T-cell (primary cell): Measurements from ENCODE around the gene FCRL2. TPM values are rescaled to one million over a fixed set of nuclear protein-coding genes. Genes with fewer than 3 reads are reported as not detected.
"Not testable (repeated sequence)": the region's sequence is repeated elsewhere in the genome, so short reads cannot be mapped to it uniquely, and the experiment has no call there.

Experiments used
- ATAC-seq, 4 experiments: fragments of 200-7000 bp in 3 of 4; fragments of 150-1000 bp in 1 of 4; cut with Tn5 transposase; replicated peaks in 1 of 4; 1 replicate in 3 of 4; 2 replicates in 1 of 4; pipeline ENCODE4 v1.10.0; 2021; ENCODE audit warnings: moderate library complexity in 3 of 4, mild to moderate bottlenecking in 2 of 4, moderate number of reproducible peaks in 1 of 4
- CTCF ChIA-PET, 2 donors: fragments of 300-600 bp; sonication (Branson Sonifier 250); formaldehyde crosslinking; loops; one replicate each; lab custom pipeline; 2022; ENCODE audit warnings: antibody characterized with exemption in 2 of 2; lab: Charles Lee
- POLR2A ChIA-PET, 2 donors: fragments of 300-600 bp; sonication (Branson Sonifier 250); formaldehyde crosslinking; loops; one replicate each; lab custom pipeline; 2022; ENCODE audit warnings: antibody characterized with exemption in 2 of 2; lab: Charles Lee
- DNase-seq, 35 experiments: peaks; one replicate each; pipeline versions ENCODE4 v3.0.0 to v3.0.0-alpha.2; 2013 to 2023
- H3K27ac ChIP-seq: one replicate; pipeline ENCODE4 v1.5.1; 2013; ENCODE audit warnings: low read length
- H3K27me3 ChIP-seq, 2 experiments: replicated peaks in 1 of 2; 1 replicate in 1 of 2; 2 replicates in 1 of 2; pipeline versions ENCODE4 v1.6.1 to v1.7.0; 2013; ENCODE audit warnings: low read length in 1 of 2, mixed read lengths in 1 of 2; ENCODE audit not compliant: control insufficient read depth in 2 of 2, insufficient read depth in 2 of 2; ENCODE audit errors: extremely low read depth in 1 of 2
- H3K36me3 ChIP-seq, 2 donors: 1 replicate in 1 of 2; 2 replicates in 1 of 2; pipeline versions ENCODE4 v1.6.1 to v1.7.0; 2013; ENCODE audit warnings: low read length in 1 of 2; ENCODE audit not compliant: control insufficient read depth in 2 of 2, insufficient read depth in 1 of 2; ENCODE audit errors: extremely low read depth in 1 of 2
- H3K4me1 ChIP-seq, 2 experiments: 1 replicate in 1 of 2; 2 replicates in 1 of 2; pipeline versions ENCODE4 v1.6.1 to v1.7.0; 2013; ENCODE audit warnings: low read length in 2 of 2, mixed read lengths in 1 of 2; ENCODE audit not compliant: insufficient read depth in 2 of 2, control insufficient read depth in 1 of 2; ENCODE audit errors: extremely low read depth in 1 of 2
- H3K4me3 ChIP-seq, 2 donors: 1 replicate in 1 of 2; 2 replicates in 1 of 2; pipeline versions ENCODE4 v1.5.1 to v1.7.0; 2013; ENCODE audit warnings: mild to moderate bottlenecking in 2 of 2, low read length in 1 of 2, moderate library complexity in 1 of 2; ENCODE audit not compliant: control insufficient read depth in 1 of 2; ENCODE audit errors: extremely low read depth in 1 of 2
- H3K9me3 ChIP-seq: 2 replicates; pipeline ENCODE4 v1.7.0; 2013
- H3K27ac Mint-ChIP-seq, 2 donors: one replicate each; pipeline ENCODE4 v1.8.0; 2020 to 2021; ENCODE audit warnings: mild to moderate bottlenecking in 2 of 2, mixed read lengths in 2 of 2
- H3K27me3 Mint-ChIP-seq, 2 donors: one replicate each; pipeline ENCODE4 v1.8.0; 2021 to 2022; ENCODE audit warnings: mixed read lengths in 2 of 2
- H3K36me3 Mint-ChIP-seq: one replicate; pipeline ENCODE4 v1.8.0; 2021; ENCODE audit warnings: mixed read lengths
- H3K4me1 Mint-ChIP-seq, 3 donors: one replicate each; pipeline ENCODE4 v1.8.0; 2020 to 2022; ENCODE audit warnings: mixed read lengths in 3 of 3, mild to moderate bottlenecking in 1 of 3
- H3K4me3 Mint-ChIP-seq, 3 donors: one replicate each; pipeline ENCODE4 v1.8.0; 2020 to 2022; ENCODE audit warnings: mild to moderate bottlenecking in 3 of 3, mixed read lengths in 3 of 3, moderate library complexity in 3 of 3
- H3K9me3 Mint-ChIP-seq, 3 donors: one replicate each; pipeline ENCODE4 v1.8.0; 2020 to 2022; ENCODE audit warnings: mixed read lengths in 3 of 3
- WGBS: methylation state at CpG from one replicate; pipeline ENCODE4 v1.1.5; 2013; ENCODE audit warnings: missing lambda C conversion rate; ENCODE audit not compliant: insufficient coverage; 5-methylcytosine and 5-hydroxymethylcytosine counted together
- total RNA-seq, 35 experiments: library from RNA in 6 of 35; stranded (reverse) in 6 of 35; fragments of 120-200 nt in 1 of 35; gene quantifications; one replicate each; pipeline versions ENCODE4 v1.2.1 to v1.2.4 and lab custom pipeline; 2013 to 2026

FCRL2 gene
- total RNA-seq, 5 donors from 2014 or later (not counting 1 experiment from before 2014, with no cell fraction given) = 1.2 to 3.4 (median 1.5) TPM

DNA sequence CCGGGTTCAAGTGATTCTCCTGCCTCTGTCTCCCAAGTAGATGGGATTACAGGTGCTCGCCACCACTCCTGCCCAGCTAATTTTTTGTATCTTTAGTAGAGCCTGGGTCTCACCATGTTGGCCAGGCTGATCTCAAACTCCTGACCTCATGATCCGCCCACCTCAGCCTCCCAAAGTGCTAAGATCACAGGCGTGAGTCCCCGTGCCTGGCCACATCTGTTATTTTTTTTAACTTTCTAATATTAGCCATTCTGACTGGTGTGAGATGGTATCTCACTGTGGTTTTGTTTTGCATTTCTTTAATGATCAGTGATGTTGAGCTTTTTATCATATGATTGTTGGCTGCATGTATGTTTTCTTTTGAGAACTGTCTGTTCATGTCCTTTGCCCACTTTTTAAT, 40.9 kb downstream of the FCRL2 start:
- POLR2A ChIA-PET, H3K4me3 Mint-ChIP-seq, H3K36me3 Mint-ChIP-seq, H3K27ac ChIP-seq, H3K36me3 ChIP-seq, H3K9me3 Mint-ChIP-seq, H3K9me3 ChIP-seq, H3K27me3 Mint-ChIP-seq, H3K4me1 ChIP-seq, DNase-seq, CTCF ChIA-PET, ATAC-seq, H3K4me3 ChIP-seq, H3K27ac Mint-ChIP-seq, H3K27me3 ChIP-seq: not testable (repeated sequence)
- WGBS = 100% methylated on average over 1 of the region's 5 CpGs
- H3K4me1 Mint-ChIP-seq = peaks cover 0 to 17% (median 0%) of the 10 kb centered on the region in 3 donors

DNA sequence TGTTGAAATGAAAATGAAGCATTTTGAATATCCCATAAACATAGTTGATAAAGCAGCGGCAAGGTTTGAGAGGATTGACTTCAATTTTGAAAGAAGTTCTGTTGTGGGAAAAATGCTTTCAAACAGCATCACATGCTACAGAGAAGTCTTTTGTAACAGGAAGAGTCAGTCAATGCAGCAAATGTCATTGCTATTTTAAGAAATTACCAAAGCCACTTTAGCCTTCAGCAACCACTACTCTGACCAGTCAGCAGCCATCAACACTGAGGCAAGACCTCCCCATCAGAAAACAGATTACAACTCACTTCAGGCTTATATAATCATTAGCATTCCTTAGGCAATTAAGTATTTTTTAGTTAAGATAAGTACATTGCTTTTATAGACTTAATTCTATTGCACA, 42.6 kb downstream of the FCRL2 start:
- H3K27ac ChIP-seq = no peak overlapping the region
- H3K4me1 ChIP-seq = no peaks in the 10 kb centered on the region
- no peak for DNase-seq
- ChIA-PET CTCF (no interaction called here), POLR2A (no interaction called here)
- H3K9me3 ChIP-seq = no peaks in the 10 kb centered on the region
- H3K36me3 Mint-ChIP-seq = no peaks in the 10 kb centered on the region
- no peaks in the 10 kb centered on the region for H3K9me3 Mint-ChIP-seq
- H3K4me1 Mint-ChIP-seq = peaks cover 0 to 17% (median 0%) of the 10 kb centered on the region in 3 donors
- ATAC-seq = no peak
- no peak overlapping the region for H3K27ac Mint-ChIP-seq
- no CpG with 5 or more reads among the region's 1 CpG for WGBS
- no peaks in the 10 kb centered on the region for H3K27me3 ChIP-seq
- H3K36me3 ChIP-seq = no peaks in the 10 kb centered on the region
- H3K4me3 Mint-ChIP-seq = no peak overlapping the region
- H3K27me3 Mint-ChIP-seq = no peaks in the 10 kb centered on the region
- H3K4me3 ChIP-seq = no peak overlapping the region

DNA sequence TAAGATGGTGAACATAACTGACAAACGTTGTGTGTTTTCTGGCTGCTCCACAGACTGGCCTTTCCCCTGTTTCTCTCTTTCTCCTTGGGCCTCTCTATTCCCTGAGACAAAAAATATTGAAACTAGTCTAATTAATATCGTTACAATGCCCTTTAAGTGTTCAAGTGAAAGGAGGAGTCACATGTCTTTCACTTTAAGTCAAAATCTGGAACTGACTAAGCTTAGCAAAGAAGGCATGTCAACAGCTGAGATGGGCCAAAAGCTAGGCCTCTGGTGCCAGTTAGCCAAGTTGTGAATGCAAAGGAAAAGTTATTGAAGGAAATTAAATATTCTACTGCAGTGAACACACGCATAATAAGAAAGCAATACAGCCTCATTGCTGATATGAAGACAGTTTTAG, 44.2 kb downstream of the FCRL2 start:
- no peak overlapping the region for H3K4me3 ChIP-seq
- no peaks in the 10 kb centered on the region for H3K9me3 ChIP-seq
- no peaks in the 10 kb centered on the region for H3K27me3 Mint-ChIP-seq
- ChIA-PET CTCF (no interaction called here), POLR2A (no interaction called here)
- ATAC-seq (no peak), DNase-seq (no peak)
- no peaks in the 10 kb centered on the region for H3K36me3 Mint-ChIP-seq
- H3K4me3 Mint-ChIP-seq = no peak overlapping the region
- no CpG with 5 or more reads among the region's 3 CpGs for WGBS
- no peak overlapping the region for H3K27ac Mint-ChIP-seq
- H3K27me3 ChIP-seq = no peaks in the 10 kb centered on the region
- no peak overlapping the region for H3K27ac ChIP-seq
- peaks cover 0 to 3% (median 0%) of the 10 kb centered on the region in 3 donors for H3K9me3 Mint-ChIP-seq
- H3K4me1 ChIP-seq = no peaks in the 10 kb centered on the region
- H3K36me3 ChIP-seq = no peaks in the 10 kb centered on the region
- peaks cover 0 to 20% (median 0%) of the 10 kb centered on the region in 3 donors for H3K4me1 Mint-ChIP-seq

DNA sequence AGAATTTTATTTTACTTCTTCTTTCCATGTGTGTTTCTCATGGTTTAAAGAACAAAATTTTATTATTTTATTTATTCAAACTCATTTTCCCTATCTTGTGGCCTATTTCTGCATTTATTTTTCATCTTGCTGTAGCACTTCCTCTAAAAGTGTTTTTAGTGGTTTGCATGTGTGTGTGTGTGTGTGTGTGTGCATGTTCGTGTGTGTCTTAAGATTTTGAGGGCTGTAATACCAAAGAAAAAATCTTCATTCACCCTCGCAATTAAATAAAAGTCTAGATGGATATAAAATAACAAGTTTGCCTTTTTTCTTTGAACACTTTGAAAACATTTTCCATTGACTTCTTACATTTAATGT, 51.7 kb downstream of the FCRL2 start:
- H3K4me3 ChIP-seq = no peak overlapping the region
- H3K9me3 ChIP-seq = no peaks in the 10 kb centered on the region
- POLR2A ChIA-PET = no interaction called here
- Mint-ChIP-seq H3K36me3 (no peaks in the 10 kb centered on the region), H3K27ac (peak overlapping the region; percentile 12 to 62), H3K9me3 (peaks cover 5 to 18% (median 9%) of the 10 kb centered on the region in 3 donors), H3K27me3 (peaks cover 0 to 10% of the 10 kb centered on the region in 2 donors), H3K4me1 (peaks cover 19 to 40% (median 20%) of the 10 kb centered on the region in 3 donors), H3K4me3 (no peak overlapping the region)
- peak in 11 of 35 experiments; percentile 4 to 47 (median 19) for DNase-seq
- CTCF ChIA-PET = no interaction called here
- peaks cover 3 to 36% of the 10 kb centered on the region in 2 experiments for H3K4me1 ChIP-seq
- WGBS = no CpG with 5 or more reads among the region's 2 CpGs
- H3K27me3 ChIP-seq = no peaks in the 10 kb centered on the region
- H3K36me3 ChIP-seq = no peaks in the 10 kb centered on the region
- ATAC-seq = no peak
- H3K27ac ChIP-seq = peak overlapping the region; percentile 3

DNA sequence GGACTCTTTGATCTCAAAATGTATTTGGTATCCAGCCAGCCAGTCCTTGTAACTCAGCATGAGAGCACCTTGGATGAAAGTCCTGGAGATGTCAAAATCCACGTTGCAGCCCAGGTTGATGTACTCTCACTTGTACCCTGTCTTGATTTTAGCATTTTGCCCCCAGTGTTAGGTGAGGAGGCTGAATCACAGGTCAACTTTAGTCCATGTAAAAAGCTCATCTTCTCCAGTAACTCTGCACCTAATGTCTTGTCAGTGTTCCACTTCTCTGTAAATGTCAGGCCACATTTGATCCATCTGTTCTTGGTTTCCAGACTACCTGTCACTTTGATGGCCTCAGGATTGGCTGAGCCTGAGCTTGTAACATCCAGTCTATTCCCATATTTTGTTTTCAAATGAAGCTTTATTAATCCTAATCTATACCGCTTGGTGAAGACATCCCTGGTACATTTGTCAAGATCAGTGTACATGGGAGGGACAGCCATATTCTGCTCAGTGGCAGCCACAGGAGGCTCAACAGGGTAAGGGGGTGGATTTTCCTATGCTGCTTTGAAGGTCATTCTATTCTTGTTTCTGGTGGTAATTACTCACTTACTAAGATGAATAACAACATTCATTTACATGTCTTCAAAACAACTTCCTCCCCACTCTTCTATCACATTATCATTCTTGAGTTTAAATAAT, 52.3 kb downstream of the FCRL2 start:
- peak overlapping the region; percentile 53 to 77 for H3K27ac Mint-ChIP-seq
- no peak overlapping the region for H3K4me3 Mint-ChIP-seq
- no peaks in the 10 kb centered on the region for H3K27me3 ChIP-seq

DNA sequence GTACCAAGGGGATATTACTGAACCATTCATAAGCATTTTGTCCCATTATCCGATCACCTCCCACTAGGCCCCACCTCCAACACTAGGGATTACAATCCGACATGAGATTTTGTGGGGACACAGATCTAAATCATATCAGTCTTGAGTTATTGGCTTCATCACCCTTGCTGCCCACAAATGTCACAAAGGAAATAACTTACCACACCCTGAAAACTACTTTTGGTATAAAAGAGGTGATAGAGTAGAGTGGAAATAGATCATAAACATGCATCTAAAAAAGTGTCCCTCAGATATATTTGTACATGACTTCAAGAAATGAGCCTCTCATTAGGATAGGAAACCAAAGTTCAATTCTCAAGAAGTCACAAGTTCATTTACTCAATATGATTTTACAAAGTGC, 53.8 kb downstream of the FCRL2 start:
- peaks cover 5 to 15% (median 9%) of the 10 kb centered on the region in 3 donors for H3K9me3 Mint-ChIP-seq
- peaks cover 0 to 10% of the 10 kb centered on the region in 2 donors for H3K27me3 Mint-ChIP-seq
- H3K4me3 Mint-ChIP-seq = no peak overlapping the region
- no peaks in the 10 kb centered on the region for H3K36me3 Mint-ChIP-seq
- no CpG with 5 or more reads among the region's 2 CpGs for WGBS
- DNase-seq (peak in 3 of 35 experiments; percentile 3 to 28 (median 13)), ATAC-seq (peak in 1 of 4 experiments; percentile 60)
- Histone ChIP-seq H3K9me3 (no peaks in the 10 kb centered on the region), H3K4me3 (no peak overlapping the region), H3K27me3 (no peaks in the 10 kb centered on the region), H3K36me3 (no peaks in the 10 kb centered on the region), H3K27ac (peak overlapping the region; percentile 64), H3K4me1 (peaks cover 3 to 36% of the 10 kb centered on the region in 2 experiments)
- H3K27ac Mint-ChIP-seq = peak overlapping the region; percentile 62 to 63
- CTCF ChIA-PET = no interaction called here
- peaks cover 19 to 37% (median 20%) of the 10 kb centered on the region in 3 donors for H3K4me1 Mint-ChIP-seq
- POLR2A ChIA-PET = interaction anchor here in 1 of 2 donors (0.6 kb wide), 1 partner anchor 12 kb away, joined by 3 read pairs; no protein-coding TSS in a partner anchor

More for the DNA sequence above, 52.3 kb downstream of the FCRL2 start:
- Mint-ChIP-seq H3K4me1 (peaks cover 19 to 40% (median 20%) of the 10 kb centered on the region in 3 donors), H3K36me3 (no peaks in the 10 kb centered on the region), H3K9me3 (peaks cover 5 to 18% (median 9%) of the 10 kb centered on the region in 3 donors), H3K27me3 (peaks cover 0 to 10% of the 10 kb centered on the region in 2 donors)
- H3K4me3 ChIP-seq = no peak overlapping the region
- H3K36me3 ChIP-seq = no peaks in the 10 kb centered on the region
- CTCF ChIA-PET = interaction anchor here in 1 of 2 donors (0.5 to 0.6 kb wide), 2 partner anchors 9 to 12 kb away, joined by 3 to 4 read pairs; no protein-coding TSS in a partner anchor
- POLR2A ChIA-PET = interaction anchor here in 1 of 2 donors (0.6 kb wide), 1 partner anchor 100 kb away, joined by 3 read pairs; no protein-coding TSS in a partner anchor
- no peaks in the 10 kb centered on the region for H3K9me3 ChIP-seq
- peak overlapping the region; percentile 64 for H3K27ac ChIP-seq
- ATAC-seq (peak in 1 of 4 experiments; percentile 35), DNase-seq (no peak)
- WGBS = 50% methylated on average over 1 of the region's 2 CpGs
- peaks cover 3 to 36% of the 10 kb centered on the region in 2 experiments for H3K4me1 ChIP-seq
